GM19395 (cell line): ENCODE data around the gene SLC29A3.

Experiments
- ATAC-seq: cut with Tn5 transposase; IDR thresholded peaks from one replicate; pipeline ENCODE4 v1.9.1; 2021; ENCODE audit warnings: mild to moderate bottlenecking, moderate library complexity; ENCODE audit not compliant: unreplicated experiment

The SLC29A3 gene

GRCh38 chr10:71408436-71409225, 89.6 kb downstream of the SLC29A3 start:
- no peak for ATAC-seq

- ATAC-seq = no peak
Measured at GRCh38 chr10:71409516-71410104, 90.6 kb downstream of the SLC29A3 start.
